ENCODE results near the gene PARN.
"Not testable (repeated sequence)": the region's sequence is repeated elsewhere in the genome, so short reads cannot be mapped to it uniquely, and the experiment has no call there.

Gene PARN

DNA sequence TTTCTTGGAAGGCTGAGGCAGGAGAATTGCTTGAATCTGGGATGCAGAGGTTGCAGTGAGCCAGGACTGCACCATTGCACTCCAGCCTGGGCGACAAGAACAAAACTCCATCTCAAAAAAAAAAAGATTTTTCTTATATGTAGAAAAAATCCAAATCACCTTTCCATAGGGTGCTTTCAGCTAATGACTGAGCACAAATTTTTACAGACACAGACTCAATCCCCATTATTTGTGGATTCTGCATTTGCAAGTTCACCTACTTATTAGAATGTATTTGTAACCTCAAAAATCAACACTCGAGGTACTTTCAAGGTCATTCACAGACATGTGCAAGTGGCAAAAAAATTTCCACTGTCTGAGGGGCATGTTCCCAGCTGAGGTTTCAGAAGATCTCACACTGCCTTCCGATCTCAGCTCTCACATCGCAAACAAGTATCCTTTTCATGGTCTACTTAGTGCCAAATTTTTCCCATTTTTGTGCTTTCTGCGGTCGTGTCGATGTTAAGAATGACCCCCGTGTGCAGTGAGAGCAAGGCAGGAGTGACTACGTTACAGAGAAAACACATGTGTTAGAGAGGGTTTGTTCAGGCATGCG is 234.3 kb downstream of the PARN start:
- DNase-seq: not testable (repeated sequence)

DNA sequence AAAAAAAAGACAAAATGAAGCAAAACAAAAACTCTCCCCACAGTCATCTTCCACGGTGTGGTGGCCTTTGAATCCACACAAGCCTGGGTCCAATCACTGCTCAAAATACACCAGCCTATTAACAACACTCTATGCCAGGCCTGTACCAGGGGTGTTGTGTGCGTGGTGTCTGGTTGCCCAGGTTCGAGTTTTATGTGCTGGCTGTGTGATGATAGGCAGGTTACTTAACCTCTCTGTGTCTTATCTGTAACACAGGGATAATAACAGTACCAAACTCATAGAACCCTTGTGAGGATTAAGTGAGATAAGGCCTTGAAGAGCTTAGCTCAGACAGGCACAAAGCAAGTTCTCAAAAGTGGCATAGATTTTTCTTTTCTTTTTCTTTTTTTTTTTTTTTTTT is 235.2 kb downstream of the PARN start:
- DNase-seq: no peak

- no peak for DNase-seq
Measured at GRCh38 chr16:14392960-14393359, 237.1 kb downstream of the PARN start.

DNA sequence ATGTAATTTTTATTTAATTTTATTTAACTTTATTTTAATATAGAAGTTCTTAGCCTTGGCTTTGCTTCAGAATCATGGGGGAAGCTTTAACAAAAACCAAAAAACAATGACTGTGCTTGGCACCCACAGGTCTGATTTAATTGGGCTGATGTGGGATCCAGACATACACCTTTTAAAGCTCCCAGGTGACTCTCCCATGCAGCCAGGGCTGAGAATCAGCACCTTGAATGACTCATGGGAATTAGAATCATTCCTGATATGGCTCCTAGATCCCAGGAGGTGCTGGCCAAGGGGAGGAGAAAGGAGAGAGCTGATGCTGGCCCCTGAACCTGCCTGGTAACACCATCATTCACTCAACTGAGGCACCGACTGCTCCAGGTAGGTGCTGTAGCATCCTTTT is 240.7 kb downstream of the PARN start:
- no peak for DNase-seq

- no peak for DNase-seq
Measured at GRCh38 chr16:14388243-14388642, 241.8 kb downstream of the PARN start.

DNA sequence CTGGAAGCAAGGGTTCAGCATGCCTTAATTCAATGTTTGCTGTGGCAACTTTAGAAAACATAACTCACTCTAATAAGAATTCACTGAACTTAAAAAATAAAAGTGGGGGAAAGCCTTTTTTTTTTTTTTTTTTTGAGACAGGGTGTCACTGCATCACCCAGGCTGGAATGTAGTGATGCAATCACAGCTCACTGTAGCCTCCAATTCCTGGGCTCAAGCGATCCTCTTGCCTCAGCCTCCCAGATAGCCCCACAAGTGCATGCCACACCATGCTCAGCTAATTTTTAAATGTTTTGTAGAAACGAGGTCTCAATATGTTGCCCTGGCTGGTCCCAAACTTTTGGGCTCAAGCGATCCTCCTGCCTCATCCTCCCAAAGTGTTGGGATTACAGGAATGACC is 243.9 kb downstream of the PARN start:
- no peak for DNase-seq
